GM19043 (cell line): ENCODE measurements around the gene TRAPPC3L.
"Not testable (repeated sequence)": the region's sequence is repeated elsewhere in the genome, so short reads cannot be mapped to it uniquely, and the experiment has no call there.

Source experiments
- ATAC-seq: cut with Tn5 transposase; IDR thresholded peaks from one replicate; pipeline ENCODE4 v1.9.1; 2021; ENCODE audit warnings: low read depth; ENCODE audit not compliant: unreplicated experiment

The TRAPPC3L gene

DNA sequence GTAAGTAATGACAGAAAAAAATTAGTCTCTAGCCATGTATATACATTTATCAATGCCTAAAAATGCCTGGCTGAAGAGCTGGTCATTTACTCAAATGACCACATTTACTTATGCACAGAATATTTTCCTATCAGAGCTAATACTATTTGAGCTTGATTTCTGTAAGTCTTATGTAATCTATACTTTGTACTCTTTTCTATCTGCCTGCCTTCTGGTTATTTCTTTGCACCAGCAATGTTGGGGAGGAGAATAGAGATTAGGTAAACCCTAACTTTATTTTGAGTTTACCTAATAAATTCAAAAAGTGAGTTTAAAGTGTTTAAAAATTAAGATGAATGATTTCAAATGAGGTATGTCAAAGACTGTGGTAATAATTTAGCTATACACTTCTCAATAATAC, 30.3 kb downstream of the TRAPPC3L start:
- ATAC-seq = no peak

DNA sequence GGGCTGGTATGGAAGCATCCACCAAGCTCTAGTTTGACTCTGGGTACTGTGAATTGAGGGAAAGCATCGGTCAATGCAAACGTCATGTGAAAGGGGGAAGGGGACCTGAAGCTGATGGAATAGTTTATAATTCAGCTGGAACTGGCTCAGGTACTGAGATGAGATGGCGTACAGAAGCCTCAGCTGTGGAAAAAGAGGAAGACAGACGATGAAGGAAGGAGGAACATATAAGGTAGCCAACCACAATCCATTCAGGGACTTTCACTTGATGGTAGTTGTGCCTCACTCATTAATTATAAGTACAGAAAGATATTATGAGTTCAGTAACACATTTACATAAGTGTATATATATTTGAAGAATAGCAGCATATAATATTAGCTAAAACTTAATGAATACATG, 31.4 kb downstream of the TRAPPC3L start:
- no peak for ATAC-seq

DNA sequence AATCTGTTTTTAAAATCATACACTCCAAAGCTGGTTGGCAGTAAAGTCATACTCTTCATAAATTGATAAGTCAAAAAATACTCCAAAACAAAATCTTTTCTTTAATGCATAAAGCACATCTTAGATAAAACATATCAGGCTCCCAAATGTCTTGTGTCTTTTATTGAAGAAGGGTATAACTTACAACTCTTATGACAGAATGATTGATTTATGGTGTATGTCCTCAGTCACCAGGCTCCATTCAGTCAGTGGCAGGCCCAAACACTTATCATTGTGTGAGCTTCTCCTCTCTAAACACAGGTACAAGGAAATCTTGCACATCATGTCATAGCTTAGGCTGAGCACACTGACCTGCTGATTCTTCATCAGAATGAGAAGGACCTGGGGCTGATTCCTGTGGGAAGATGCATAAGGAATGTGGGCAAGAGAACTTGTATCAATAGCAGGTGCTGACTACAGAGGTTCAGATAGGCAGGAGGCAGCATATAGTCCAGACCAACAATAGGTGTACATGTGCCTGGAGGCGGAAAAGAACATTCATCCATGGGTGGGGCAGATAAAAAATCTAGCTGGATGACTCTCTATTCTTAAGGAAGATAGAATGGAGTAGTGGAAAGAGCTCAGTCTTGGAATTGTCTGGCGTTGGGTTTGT, 32.1 kb downstream of the TRAPPC3L start:
- no peak for ATAC-seq

DNA sequence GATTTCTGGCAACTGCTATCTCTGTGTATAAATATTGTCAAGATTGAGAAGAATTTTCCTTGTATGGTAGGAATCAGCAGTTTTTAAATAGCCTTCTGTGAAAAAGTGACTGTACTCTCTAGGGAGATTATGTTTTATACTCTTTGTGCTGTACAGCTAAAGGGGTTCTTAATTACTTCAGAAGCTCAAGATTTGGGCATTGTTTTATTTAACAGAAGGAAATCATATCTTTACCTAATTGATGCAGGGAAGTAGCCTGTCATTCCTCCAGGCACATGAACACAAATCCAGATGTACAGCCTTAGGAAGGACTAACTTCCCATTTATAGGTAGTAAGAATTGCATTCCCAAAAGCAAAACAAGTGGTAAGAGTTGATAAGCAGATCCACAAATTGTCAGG, 32.8 kb downstream of the TRAPPC3L start:
- ATAC-seq = no peak

DNA sequence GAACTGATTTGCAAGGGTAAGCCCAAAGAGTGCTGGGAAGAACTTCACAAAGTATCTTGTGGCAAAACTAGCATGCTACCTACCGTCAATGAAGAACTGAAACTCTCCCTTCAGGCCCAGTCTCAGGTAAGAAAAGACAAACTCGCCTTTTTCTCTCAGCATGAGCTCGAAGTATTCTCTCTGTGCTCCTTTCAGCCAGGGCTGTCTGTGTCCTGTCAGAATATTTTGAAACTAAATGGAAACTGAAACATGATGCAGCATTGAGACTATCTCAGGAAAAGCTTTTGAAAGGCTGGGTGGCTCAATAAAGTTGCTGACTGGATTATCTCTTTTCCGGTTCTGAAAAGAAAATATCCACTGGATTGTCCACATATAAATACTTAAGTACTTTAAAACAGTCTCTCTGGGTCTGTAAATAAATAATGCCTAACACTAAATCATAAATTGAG, 33.3 kb downstream of the TRAPPC3L start:
- peak; percentile 79 for ATAC-seq

DNA sequence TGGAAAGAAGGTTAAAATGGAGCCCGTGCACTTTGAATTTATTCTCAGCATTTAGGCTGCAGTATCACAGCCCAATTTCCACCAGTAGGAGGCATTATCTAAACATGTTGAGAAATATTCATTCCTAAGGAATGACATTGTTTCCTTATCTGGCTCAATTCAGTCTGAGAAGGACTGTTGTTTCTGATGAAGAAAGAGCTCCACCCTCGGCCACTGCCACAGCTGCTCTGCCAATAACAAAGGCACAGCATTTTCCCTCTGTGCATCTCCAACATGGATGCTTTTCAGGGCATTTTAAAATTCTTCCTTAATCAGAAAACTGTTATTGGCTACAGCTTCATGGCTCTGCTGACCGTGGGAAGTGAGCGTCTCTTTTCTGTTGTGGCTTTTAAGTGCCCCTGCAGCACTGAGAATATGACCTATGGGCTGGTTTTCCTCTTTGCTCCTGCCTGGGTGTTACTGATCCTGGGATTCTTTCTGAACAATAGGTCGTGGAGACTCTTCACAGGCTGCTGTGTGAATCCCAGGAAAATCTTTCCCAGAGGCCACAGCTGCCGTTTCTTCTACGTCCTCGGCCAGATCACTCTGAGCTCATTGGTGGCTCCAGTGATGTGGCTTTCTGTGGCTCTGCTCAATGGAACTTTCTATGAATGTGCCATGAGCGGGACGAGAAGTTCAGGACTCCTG, 33.9 kb downstream of the TRAPPC3L start, which contains the start of gene CALHM5:
TSS of gene CALHM5 (plus strand) at position 216 of the 687 bp plus-strand sequence. CDS start at position 274, 58 bp downstream.
- no peak for ATAC-seq

DNA sequence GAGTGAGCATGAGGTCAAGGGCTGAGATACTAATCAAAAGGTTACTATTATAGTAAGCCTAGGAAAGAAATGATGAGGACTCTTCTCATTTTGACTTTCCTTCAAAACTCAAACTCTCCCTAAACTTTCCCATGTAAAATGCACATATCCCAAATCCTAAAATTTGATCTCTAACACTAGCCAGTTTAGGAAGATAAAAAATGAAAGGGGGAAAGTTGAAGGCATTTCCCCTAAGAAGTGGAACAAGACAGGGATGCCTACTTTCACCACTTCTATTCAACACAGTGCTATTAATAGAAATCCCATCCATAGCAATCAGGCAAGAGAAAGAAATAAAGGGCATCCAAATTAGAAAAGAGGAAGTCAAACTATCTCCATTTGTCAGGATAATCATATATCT, 37.0 kb downstream of the TRAPPC3L start:
- ATAC-seq = no peak

DNA sequence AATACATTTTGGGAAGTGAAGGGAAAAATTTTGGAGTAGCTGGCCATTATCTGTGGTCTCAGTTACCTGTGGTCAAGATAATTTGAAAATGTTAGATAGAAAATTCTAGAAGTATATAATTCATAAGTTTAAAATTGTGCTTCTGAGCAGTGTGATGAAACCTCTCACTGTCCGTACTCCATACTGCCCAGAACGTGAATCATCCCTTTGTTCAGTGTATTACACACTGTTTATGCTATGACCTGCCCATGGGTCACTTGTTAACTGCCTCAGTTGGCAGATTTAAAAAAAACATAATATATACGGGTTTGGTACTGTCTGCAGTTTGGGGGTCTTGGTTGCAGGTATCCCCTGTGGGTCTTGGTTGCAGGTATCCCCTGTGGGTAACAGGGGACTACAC, 38.2 kb downstream of the TRAPPC3L start:
- no peak for ATAC-seq

DNA sequence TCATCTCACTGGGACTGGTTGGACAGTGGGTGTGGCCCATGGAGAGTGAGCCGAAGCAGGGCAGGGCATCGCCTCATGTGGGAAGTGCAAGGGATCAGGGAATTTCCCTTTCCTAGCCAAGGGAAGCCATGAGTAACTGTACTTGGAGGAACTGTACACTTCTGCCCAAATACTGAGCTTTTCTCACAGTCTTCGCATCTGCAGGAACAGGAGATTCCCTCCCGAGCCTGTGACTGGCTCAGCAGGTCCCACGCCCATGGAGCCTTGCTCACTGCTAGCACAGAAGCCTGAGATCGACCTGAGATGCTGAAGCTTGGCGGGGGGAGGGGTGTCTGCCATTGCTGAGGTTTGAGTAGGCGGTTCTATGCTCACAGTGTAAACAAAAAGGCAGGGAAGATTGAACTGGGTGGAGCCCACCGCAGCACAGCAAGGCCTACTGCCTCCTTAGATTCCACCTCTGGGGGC, 44.5 kb downstream of the TRAPPC3L start:
- ATAC-seq = no peak

DNA sequence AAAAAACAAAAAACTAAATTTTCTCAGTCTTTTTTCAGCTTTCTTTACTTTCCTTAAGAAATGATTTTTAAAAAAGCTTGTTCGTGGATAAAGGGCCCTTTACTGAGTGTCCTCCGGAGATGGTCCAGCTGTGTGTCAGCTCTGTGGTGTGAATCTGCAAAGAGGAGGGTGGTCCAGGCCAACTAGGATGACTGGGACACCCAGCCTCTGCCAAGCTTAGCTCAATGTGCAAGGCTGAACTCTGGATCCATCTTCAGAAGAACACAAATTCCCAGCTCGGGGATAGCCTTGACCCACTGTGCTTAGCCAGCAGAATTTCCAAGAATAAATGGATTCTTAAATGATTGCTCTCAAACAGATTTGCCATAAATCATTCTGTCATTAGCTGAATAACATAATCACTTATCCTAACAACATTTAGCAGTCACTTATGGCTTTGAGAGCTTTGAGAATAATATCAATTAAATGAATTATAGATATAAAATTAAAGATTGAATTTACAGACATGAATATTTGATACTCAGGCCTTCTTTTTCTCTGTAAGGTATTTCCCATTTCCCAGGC, 48.3 kb downstream of the TRAPPC3L start:
- no peak for ATAC-seq

DNA sequence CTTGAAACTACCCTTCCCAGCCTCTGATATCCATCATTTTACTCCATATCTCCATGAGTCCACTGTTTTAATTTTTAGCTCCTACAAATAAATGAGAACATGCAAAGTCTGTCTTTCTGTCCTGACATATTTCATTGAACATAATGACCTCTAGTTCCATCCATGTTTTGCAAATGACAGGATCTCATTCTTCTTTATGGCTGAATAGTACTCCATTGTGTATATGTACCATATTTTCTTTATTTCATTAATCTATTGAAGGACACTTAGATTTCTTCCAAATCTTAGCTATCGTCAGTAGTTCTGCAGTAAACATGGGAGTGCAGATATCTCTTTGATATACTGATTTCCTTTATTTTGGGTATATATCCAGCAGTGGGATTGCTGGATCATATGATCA, 50.3 kb downstream of the TRAPPC3L start:
- not testable (repeated sequence) for ATAC-seq

DNA sequence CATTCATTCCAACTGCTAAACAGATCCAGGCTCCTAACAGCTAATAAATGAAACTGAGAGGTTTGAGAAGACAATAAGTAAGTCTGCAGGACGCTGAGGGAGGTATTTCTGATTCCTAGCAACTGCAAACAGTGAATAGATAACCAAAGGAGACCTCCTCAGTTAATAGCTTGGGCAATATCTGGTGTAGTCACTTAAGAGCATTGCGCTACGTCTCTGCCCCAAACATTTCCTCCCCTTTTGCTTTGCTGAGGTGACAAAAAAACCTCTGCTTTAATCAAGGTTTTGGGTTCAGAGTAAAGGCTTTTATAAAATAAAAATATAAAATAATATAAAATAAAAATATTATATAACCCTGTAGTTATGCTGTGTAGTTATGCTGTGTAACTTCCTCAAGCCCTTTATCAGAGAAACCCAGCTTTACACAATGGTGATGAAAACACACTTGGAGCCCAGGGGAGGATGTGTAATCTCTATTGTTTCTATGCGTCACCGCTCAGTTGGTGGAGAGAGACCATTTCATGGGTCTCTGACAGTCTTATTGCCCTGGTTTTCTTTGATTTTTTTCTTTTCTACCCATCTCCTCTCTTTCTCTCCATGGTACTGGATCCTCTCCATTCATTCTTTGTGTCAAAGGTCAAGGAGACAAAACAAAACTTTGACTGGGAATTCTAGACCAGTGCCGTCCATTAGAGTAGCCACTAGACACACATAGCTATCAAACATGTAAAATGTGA, 53.0 kb downstream of the TRAPPC3L start:
- no peak for ATAC-seq

DNA sequence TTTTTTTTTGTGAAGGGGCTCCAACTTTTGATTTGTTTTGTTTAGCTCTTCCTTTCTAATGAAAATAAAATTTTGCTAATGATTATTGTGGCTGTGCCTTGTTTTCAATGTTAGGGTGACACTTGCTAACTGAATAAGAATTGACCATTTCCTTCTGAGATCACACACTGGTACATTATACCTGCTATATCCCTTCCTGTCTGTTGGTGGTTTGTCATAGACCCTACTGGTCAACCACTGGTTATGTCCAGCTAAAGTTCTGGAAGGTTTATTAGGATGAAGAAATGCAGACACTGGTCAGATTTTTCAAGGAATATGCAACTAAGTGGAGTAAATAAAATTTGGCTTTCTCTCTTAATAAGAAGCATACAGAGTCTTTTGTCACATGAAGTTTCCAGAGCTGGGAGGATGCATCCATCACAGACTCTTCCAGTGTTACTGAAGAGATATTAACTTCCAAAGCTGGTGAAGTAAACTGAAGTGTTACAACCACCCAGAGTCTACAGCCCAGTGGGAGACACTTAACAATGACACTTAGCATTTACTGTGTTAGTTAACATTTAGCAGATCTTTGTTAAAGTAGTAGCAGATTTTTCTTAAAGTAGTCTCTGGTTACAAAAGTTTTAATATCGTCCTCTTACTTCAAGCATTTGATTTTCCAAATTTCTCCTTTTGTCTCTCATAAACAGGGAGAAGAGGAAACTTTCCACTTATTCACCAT, 53.7 kb downstream of the TRAPPC3L start:
- ATAC-seq = no peak

DNA sequence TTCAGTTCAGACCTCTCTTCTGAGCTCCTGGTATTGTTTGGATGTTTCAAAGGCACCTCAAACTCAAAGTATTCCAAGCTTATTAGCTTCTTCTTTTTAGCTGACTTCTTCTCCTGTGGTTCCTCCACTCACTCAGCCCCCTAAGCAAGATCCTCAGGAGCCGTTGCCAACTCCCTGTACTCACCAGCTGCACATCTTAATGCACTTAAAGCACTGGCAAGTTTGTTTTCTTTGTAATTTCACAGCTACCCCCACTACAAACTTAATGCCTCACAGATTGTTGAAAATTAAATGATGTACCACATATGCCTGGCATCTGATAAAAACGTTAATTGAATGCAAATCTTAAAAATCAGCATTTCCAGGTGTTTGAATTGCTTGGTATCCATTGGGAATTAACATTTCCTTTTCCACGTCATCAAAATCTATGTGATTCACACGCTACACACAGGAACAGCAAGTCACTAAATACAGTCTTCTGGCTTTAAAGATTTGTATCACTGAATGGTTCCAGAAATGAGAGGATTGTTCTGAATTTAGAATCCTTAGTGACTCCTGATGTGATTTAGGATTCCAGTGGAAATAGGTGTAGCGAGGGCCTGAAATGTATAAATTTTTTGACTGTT, 59.8 kb downstream of the TRAPPC3L start:
- ATAC-seq = no peak

DNA sequence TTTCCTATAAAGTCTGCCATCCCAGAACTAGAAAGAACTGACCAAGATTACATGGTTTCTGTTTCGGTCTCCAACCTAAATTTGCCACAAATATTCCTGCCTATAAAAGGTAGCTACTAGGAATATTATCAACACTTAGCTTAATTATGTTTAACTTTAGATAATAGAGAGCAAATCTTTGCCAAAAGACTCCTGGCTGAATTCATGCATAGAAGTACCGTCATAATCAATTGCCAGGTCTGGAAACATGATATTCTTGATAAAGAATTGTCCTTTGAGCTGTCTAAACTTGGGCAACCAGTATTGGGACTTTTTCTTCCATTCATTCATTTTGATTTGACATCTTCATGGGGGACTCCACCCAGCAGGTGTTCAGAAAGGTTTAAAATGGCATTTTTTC, 61.9 kb downstream of the TRAPPC3L start:
- ATAC-seq = no peak

DNA sequence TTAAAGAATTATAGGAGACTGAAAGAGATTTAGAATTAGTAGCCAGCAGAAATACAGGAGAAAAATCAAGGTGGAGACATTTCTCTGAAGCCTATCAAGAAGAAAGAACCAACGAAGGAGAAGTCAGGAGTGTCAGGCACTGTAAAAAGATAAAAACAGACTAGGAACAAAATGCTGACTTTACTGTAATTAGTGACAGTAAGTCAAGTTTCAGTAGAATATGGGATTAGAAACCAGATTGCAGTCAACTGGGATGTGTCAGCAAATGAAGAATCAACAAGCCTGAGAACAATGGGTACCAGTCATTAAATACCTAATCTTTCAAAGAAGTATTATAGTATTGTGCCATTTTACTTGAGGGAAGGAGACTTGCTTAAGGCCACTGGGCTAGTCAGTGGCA, 62.7 kb downstream of the TRAPPC3L start:
- ATAC-seq = no peak

DNA sequence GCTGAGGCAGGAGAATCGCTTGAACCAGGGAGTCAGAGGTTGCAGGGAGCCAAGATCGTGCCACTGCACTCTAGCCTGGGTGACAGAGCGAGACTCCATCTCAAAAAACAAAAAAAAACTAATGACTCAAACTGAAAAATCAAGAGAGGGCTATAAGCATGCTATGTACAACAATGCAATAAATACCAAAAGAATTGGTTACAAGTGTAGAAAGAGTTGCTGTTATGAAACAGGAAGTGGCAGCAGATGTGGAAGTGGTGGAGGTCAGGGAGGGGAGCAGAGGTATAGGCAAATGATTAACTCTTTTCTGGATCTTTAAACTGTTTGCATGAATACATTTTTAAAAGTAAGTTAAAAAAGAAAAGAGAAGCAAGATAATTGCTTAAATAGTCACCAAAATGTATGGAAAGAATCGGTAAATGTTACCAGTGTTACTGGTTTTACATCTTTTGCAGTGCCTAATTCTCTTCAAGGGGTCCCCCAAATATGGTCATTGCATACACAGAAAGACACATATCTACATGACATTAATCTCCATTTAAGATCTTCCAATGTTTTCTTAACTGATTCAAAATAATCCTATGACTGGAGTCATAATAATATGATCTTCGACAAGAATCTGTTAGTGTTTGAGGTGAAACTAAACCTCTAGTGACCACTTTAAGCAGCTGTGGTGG, 69.3 kb downstream of the TRAPPC3L start:
- ATAC-seq = peak; percentile 100

DNA sequence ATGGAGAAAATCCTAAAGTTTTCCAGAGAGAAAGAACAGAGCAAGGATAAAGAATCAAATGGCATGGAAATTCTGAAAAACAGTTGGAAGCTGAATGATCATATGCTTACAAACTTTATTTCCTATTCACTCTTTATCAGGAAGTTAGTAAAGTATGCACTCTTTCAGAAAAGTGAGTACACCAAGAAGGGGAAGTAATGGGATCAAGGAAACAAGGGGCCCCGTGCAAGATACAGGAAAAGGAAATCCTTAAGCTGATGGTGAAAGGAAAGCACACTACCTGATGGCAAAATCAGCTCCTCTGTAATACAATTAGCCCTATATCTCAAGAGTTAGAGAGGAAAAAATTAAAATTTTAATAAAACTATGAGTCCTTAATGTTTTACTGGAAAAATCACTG, 70.3 kb downstream of the TRAPPC3L start:
- no peak for ATAC-seq

DNA sequence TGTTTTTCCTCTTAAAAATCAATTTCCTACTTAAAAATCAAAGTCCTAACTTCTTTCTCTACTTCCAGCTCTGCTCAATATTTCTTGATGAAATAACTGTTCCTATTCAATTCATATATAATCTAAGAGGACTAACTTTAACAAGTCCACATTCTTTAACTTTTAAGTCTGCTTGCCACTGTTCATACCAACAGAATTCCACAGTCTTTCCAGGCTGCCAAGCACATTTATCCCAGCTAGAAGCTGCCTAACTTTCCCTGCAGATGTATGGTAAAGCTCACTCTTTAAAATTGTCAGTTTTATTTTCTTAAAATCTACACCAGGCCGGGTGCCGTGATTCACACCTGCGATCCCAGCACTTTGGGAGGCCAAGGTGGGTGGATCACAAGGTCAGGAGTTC, 72.8 kb downstream of the TRAPPC3L start:
- ATAC-seq = no peak

DNA sequence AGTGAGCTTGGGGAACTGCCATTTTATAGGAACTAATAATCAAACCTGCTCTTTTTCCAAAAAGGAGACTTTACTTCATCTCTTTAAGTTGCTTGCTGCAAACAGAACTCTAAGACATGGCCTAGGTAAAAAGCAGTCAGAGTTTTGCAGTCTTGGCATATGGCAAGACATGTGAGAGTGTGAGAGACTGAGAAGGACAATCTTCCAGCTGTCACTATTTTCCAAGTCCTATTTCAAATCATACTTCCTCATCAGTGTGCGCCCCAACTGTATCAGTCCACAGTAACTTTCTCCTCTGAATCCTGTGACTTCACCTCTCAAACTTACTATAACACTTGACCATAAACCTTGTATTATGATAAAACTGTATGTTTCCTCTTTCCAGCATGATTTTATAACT, 74.0 kb downstream of the TRAPPC3L start:
- no peak for ATAC-seq
